Measurements from ENCODE around the gene PDE4D.

PDE4D gene

GRCh38 chr5:58932057-58932612 is 961.4 kb downstream of the PDE4D start:
- CTCF ChIA-PET, result no interaction called here
- no peak for TF ChIP-seq BHLHE40 (IDR thresholded peaks at IDR 0.05; ENCODE audit: borderline replicate concordance)
- TF ChIP-seq SUZ12 (IDR thresholded peaks at IDR 0.05), result no peak
- TF ChIP-seq ELF4 (IDR thresholded peaks at IDR 0.05), result no peak
- TF ChIP-seq TARDBP (IDR thresholded peaks at IDR 0.05), result no peak
- no peak for TF ChIP-seq CTBP1 (IDR thresholded peaks at IDR 0.05; ENCODE audit: borderline replicate concordance)
- POLR2A ChIA-PET, result no interaction called here
- DNase-seq (ENCODE audit: extremely low spot score), result no peak

GRCh38 chr5:58930520-58930919 is 963.0 kb downstream of the PDE4D start:
- ChIA-PET CTCF (no interaction called here), POLR2A (no interaction called here)
- no peak for DNase-seq (ENCODE audit: extremely low spot score)
- no peak for TF ChIP-seq HDGF (IDR thresholded peaks at IDR 0.05; ENCODE audit: borderline replicate concordance)
- TF ChIP-seq SP1 (IDR thresholded peaks at IDR 0.05), result no peak
- no peak for TF ChIP-seq SUZ12 (IDR thresholded peaks at IDR 0.05)

- ChIA-PET CTCF (no interaction called here), POLR2A (no interaction called here)
- TF ChIP-seq PKNOX1 (IDR thresholded peaks at IDR 0.05) (no peak), ELF4 (IDR thresholded peaks at IDR 0.05) (no peak), CTBP1 (IDR thresholded peaks at IDR 0.05; ENCODE audit: borderline replicate concordance) (no peak), SP1 (IDR thresholded peaks at IDR 0.05) (no peak), TARDBP (IDR thresholded peaks at IDR 0.05) (no peak), L3MBTL2 (conservative IDR thresholded peaks at IDR 0.05) (no peak), NFRKB (IDR thresholded peaks at IDR 0.05) (no peak), FOXA1 (IDR thresholded peaks at IDR 0.05) (no peak), LEF1 (IDR thresholded peaks at IDR 0.05; ENCODE audit: borderline replicate concordance) (no peak), SUZ12 (IDR thresholded peaks at IDR 0.05) (no peak), FOXM1 (IDR thresholded peaks at IDR 0.05; ENCODE audit: borderline replicate concordance) (no peak), BHLHE40 (IDR thresholded peaks at IDR 0.05; ENCODE audit: borderline replicate concordance) (no peak), FOXK2 (IDR thresholded peaks at IDR 0.05) (no peak), ZNF384 (IDR thresholded peaks at IDR 0.05) (no peak), ARNT (IDR thresholded peaks at IDR 0.05) (no peak)
- DNase-seq (ENCODE audit: extremely low spot score), result no peak
These were observed 963.8 kb downstream of the PDE4D start for GRCh38 chr5:58929726-58930125.

- TF ChIP-seq FOXM1 (IDR thresholded peaks at IDR 0.05; ENCODE audit: borderline replicate concordance) (no peak), L3MBTL2 (conservative IDR thresholded peaks at IDR 0.05) (no peak), FOXK2 (IDR thresholded peaks at IDR 0.05) (no peak), BHLHE40 (IDR thresholded peaks at IDR 0.05; ENCODE audit: borderline replicate concordance) (no peak)
- no peak for DNase-seq (ENCODE audit: extremely low spot score)
- ChIA-PET CTCF (no interaction called here), POLR2A (no interaction called here)
These were observed 965.6 kb downstream of the PDE4D start for GRCh38 chr5:58927938-58928337.

- POLR2A ChIA-PET, result no interaction called here
- CTCF ChIA-PET, result no interaction called here
- no peak for TF ChIP-seq PKNOX1 (IDR thresholded peaks at IDR 0.05)
- TF ChIP-seq FOXA1 (IDR thresholded peaks at IDR 0.05), result no peak
- no peak for TF ChIP-seq FOXK2 (IDR thresholded peaks at IDR 0.05)
- TF ChIP-seq BHLHE40 (IDR thresholded peaks at IDR 0.05; ENCODE audit: borderline replicate concordance), result no peak
- TF ChIP-seq NFRKB (IDR thresholded peaks at IDR 0.05), result no peak
- no peak for TF ChIP-seq FOXM1 (IDR thresholded peaks at IDR 0.05; ENCODE audit: borderline replicate concordance)
- no peak for TF ChIP-seq HDGF (IDR thresholded peaks at IDR 0.05; ENCODE audit: borderline replicate concordance)
- no peak for TF ChIP-seq TARDBP (IDR thresholded peaks at IDR 0.05)
- TF ChIP-seq ARNT (IDR thresholded peaks at IDR 0.05), result no peak
- TF ChIP-seq ELF4 (IDR thresholded peaks at IDR 0.05), result no peak
- no peak for TF ChIP-seq LEF1 (IDR thresholded peaks at IDR 0.05; ENCODE audit: borderline replicate concordance)
- no peak for TF ChIP-seq CTBP1 (IDR thresholded peaks at IDR 0.05; ENCODE audit: borderline replicate concordance)
- TF ChIP-seq SUZ12 (IDR thresholded peaks at IDR 0.05), result no peak
- TF ChIP-seq ZNF384 (IDR thresholded peaks at IDR 0.05), result no peak
- TF ChIP-seq L3MBTL2 (conservative IDR thresholded peaks at IDR 0.05), result no peak
- no peak for TF ChIP-seq SP1 (IDR thresholded peaks at IDR 0.05)
- DNase-seq (ENCODE audit: extremely low spot score), result no peak
These were observed 966.3 kb downstream of the PDE4D start for GRCh38 chr5:58927181-58927580.

GRCh38 chr5:58926541-58926935 is 967.0 kb downstream of the PDE4D start:
- CTCF ChIA-PET, result no interaction called here
- TF ChIP-seq CTBP1 (IDR thresholded peaks at IDR 0.05; ENCODE audit: borderline replicate concordance), result no peak
- TF ChIP-seq L3MBTL2 (conservative IDR thresholded peaks at IDR 0.05), result no peak
- TF ChIP-seq FOXM1 (IDR thresholded peaks at IDR 0.05; ENCODE audit: borderline replicate concordance), result no peak
- no peak for TF ChIP-seq ELF4 (IDR thresholded peaks at IDR 0.05)
- no peak for TF ChIP-seq TARDBP (IDR thresholded peaks at IDR 0.05)
- TF ChIP-seq SP1 (IDR thresholded peaks at IDR 0.05), result no peak
- POLR2A ChIA-PET, result no interaction called here
- no peak for DNase-seq (ENCODE audit: extremely low spot score)

- ChIA-PET POLR2A (interaction anchor here (0.6 kb wide), 1 partner anchor 120 kb away, joined by 3 read pairs; no protein-coding TSS in a partner anchor), CTCF (interaction anchor here (0.9 kb wide), 1 partner anchor 1146 kb away, joined by 3 read pairs; no protein-coding TSS in a partner anchor)
- TF ChIP-seq CTBP1 (IDR thresholded peaks at IDR 0.05; ENCODE audit: borderline replicate concordance) (no peak), ZNF384 (IDR thresholded peaks at IDR 0.05) (no peak), BHLHE40 (IDR thresholded peaks at IDR 0.05; ENCODE audit: borderline replicate concordance) (no peak), LEF1 (IDR thresholded peaks at IDR 0.05; ENCODE audit: borderline replicate concordance) (no peak), PKNOX1 (IDR thresholded peaks at IDR 0.05) (no peak), HDGF (IDR thresholded peaks at IDR 0.05; ENCODE audit: borderline replicate concordance) (no peak), ARNT (IDR thresholded peaks at IDR 0.05) (no peak), SUZ12 (IDR thresholded peaks at IDR 0.05) (no peak), ELF4 (IDR thresholded peaks at IDR 0.05) (no peak), SP1 (IDR thresholded peaks at IDR 0.05) (no peak), FOXM1 (IDR thresholded peaks at IDR 0.05; ENCODE audit: borderline replicate concordance) (no peak), FOXK2 (IDR thresholded peaks at IDR 0.05) (no peak), TARDBP (IDR thresholded peaks at IDR 0.05) (no peak), L3MBTL2 (conservative IDR thresholded peaks at IDR 0.05) (no peak), NFRKB (IDR thresholded peaks at IDR 0.05) (no peak), FOXA1 (IDR thresholded peaks at IDR 0.05) (no peak)
- DNase-seq (ENCODE audit: extremely low spot score), result no peak
These were observed 967.6 kb downstream of the PDE4D start for GRCh38 chr5:58925627-58926540.

All from HEK293T (cell line).